Progenitor cell of endocrine pancreas (in vitro differentiated cells): Measurements from ENCODE around the gene ZRANB1. TPM values are rescaled to one million over a fixed set of nuclear protein-coding genes. Genes with fewer than 3 reads are reported as not detected.

Experiments used
- DNase-seq: peaks from one replicate; pipeline ENCODE4 v3.0.0; 2021; ENCODE audit warnings: low spot score; ENCODE audit not compliant: unreplicated experiment
- H3K27ac Mint-ChIP-seq: 2 replicates; pipeline ENCODE4 v1.8.0; 2021; ENCODE audit warnings: mild to moderate bottlenecking, moderate library complexity, mixed read lengths
- H3K27me3 Mint-ChIP-seq: 2 replicates; pipeline ENCODE4 v1.8.0; 2021; ENCODE audit warnings: mixed read lengths
- H3K36me3 Mint-ChIP-seq: 2 replicates; pipeline ENCODE4 v1.8.0; 2022; ENCODE audit warnings: mixed read lengths; ENCODE audit not compliant: insufficient read depth
- H3K4me1 Mint-ChIP-seq: 2 replicates; pipeline ENCODE4 v1.8.0; 2021; ENCODE audit warnings: low read depth, mixed read lengths
- H3K4me3 Mint-ChIP-seq: 2 replicates; pipeline ENCODE4 v1.8.0; 2021; ENCODE audit warnings: low read depth, mild to moderate bottlenecking, moderate library complexity, mixed read lengths
- H3K9me3 Mint-ChIP-seq: 2 replicates; pipeline ENCODE4 v1.8.0; 2021; ENCODE audit warnings: low read depth, mixed read lengths
- CTCF ChIP-seq: fragments of 200-600 bp; sonication (generic); IDR thresholded peaks from one replicate; pipeline ENCODE4 v1.5.0; 2021; ENCODE audit warnings: antibody characterized with exemption, mild to moderate bottlenecking; ENCODE audit not compliant: unreplicated experiment
- total RNA-seq: library from RNA; stranded (reverse); gene quantifications from 2 replicates; pipeline ENCODE4 v1.2.1, GENCODE V29; 2021

ZRANB1 gene
- total RNA-seq, 1 donor from 2014 or later = 31.1 TPM

DNA sequence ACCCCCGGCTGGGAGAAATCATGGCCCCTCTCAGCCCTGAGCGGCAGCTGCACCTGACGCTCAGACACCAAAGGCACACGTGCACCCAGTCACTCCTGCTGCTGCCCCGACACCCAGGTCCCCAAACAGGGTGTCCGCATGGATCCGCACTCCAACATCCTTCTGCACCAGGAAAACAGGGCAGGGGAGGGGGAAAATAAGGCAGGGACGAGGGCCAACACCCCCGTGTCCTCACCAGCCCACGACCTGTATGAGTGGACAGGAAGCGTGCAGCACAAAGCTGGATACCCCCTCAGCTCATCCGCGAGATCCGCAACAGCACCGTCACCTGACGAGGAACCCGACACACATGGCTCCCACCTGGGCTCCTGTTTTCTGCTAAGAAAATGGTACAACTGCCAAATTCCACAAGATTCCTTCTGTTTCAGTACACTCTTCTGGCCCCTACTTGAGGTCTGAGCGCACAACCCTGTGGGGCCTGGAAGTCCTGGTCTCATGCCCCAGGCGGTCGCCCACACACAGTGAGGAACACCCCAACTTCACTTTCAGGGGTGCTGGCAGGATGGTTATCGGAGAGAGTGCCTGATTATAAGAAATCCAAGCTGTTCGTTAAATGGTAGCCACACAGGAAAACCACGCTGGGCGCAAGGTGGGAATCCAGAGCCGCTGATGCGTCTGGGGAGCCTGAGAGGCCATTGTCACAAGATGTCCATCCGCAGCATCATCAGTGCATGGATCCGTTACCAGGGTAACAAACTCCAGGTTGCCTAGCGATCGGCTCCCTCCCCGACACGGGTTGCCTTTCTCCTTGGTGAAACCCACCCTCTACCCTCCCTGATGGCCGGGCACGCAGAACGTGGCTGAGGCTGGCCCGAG is 63.6 kb downstream of the ZRANB1 start:
- DNase-seq = no peak
- H3K36me3 Mint-ChIP-seq = peaks cover 12% of the 10 kb centered on the region
- no peak for TF ChIP-seq CTCF
- no peak overlapping the region for H3K4me3 Mint-ChIP-seq
- peaks cover 26% of the 10 kb centered on the region for H3K4me1 Mint-ChIP-seq
- H3K9me3 Mint-ChIP-seq = no peaks in the 10 kb centered on the region
- no peak overlapping the region for H3K27ac Mint-ChIP-seq
- H3K27me3 Mint-ChIP-seq = no peaks in the 10 kb centered on the region

DNA sequence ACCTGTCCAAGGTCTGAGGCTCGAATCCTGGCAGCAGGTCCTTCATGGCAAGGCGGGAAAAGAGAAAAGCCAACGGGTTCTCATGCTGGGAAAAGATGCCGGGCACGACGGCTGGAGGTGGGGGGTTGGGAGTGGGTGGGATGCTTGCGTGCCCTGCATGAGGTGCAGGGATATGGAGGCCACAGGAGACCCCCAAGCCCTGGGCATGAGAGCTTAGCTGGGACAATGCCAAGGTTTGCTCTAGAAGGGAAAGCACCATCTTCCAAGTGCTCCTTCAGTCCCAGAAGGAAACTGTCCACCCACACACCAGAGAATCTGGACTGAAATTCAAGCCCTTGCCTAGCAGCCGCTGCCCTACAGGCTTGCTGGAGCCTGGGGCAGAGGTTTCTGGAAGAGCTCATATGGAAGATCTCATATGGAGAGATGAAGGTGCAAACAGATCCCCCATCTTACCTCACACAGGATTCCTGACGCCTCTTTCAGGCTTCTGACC is 64.3 kb downstream of the ZRANB1 start:
- H3K4me3 Mint-ChIP-seq = no peak overlapping the region
- no peak for TF ChIP-seq CTCF
- H3K9me3 Mint-ChIP-seq = no peaks in the 10 kb centered on the region
- no peaks in the 10 kb centered on the region for H3K27me3 Mint-ChIP-seq
- DNase-seq = no peak
- H3K27ac Mint-ChIP-seq = peak overlapping the region; percentile 73
- H3K4me1 Mint-ChIP-seq = peaks cover 28% of the 10 kb centered on the region
- peaks cover 13% of the 10 kb centered on the region for H3K36me3 Mint-ChIP-seq

- Mint-ChIP-seq H3K4me1 (peaks cover 28% of the 10 kb centered on the region), H3K36me3 (peaks cover 15% of the 10 kb centered on the region), H3K9me3 (no peaks in the 10 kb centered on the region), H3K4me3 (no peak overlapping the region), H3K27me3 (no peaks in the 10 kb centered on the region), H3K27ac (peak overlapping the region; percentile 63)
- no peak for TF ChIP-seq CTCF
- no peak for DNase-seq
Measured at GRCh38 chr10:125006921-125007426, 65.1 kb downstream of the ZRANB1 start.

GRCh38 chr10:125007436-125007835 is 65.5 kb downstream of the ZRANB1 start:
- no peak for DNase-seq
- Mint-ChIP-seq H3K9me3 (no peaks in the 10 kb centered on the region), H3K36me3 (peaks cover 17% of the 10 kb centered on the region), H3K27me3 (no peaks in the 10 kb centered on the region), H3K4me3 (no peak overlapping the region), H3K27ac (peak overlapping the region; percentile 63), H3K4me1 (peaks cover 28% of the 10 kb centered on the region)
- no peak for TF ChIP-seq CTCF

GRCh38 chr10:125008689-125009638 is 67.0 kb downstream of the ZRANB1 start:
- H3K36me3 Mint-ChIP-seq = peaks cover 17% of the 10 kb centered on the region
- TF ChIP-seq CTCF = no peak
- no peaks in the 10 kb centered on the region for H3K27me3 Mint-ChIP-seq
- H3K9me3 Mint-ChIP-seq = no peaks in the 10 kb centered on the region
- DNase-seq = no peak
- peaks cover 33% of the 10 kb centered on the region for H3K4me1 Mint-ChIP-seq
- H3K4me3 Mint-ChIP-seq = no peak overlapping the region
- H3K27ac Mint-ChIP-seq = peak overlapping the region; percentile 91
